Ascending aorta (tissue), 2 donors: ENCODE results near the gene DCC. TPM values are rescaled to one million over a fixed set of nuclear protein-coding genes. Genes with fewer than 3 reads are reported as not detected.

Experiments
- DNase-seq, 2 donors: peaks; one replicate each; pipeline ENCODE4 v3.0.0-alpha.2; 2019; ENCODE audit warnings: low spot score in 2 of 2
- H3K27ac ChIP-seq, 2 donors: fragments of 200-600 bp; sonication (generic); one replicate each; pipeline ENCODE4 v1.5.1; 2016 to 2017; ENCODE audit warnings: mild to moderate bottlenecking in 1 of 2
- H3K27me3 ChIP-seq: fragments of 200-600 bp; sonication (generic); one replicate; pipeline ENCODE4 v1.5.1; 2017
- H3K36me3 ChIP-seq, 2 donors: fragments of 200-600 bp; sonication (generic); one replicate each; pipeline ENCODE4 v1.5.1; 2016
- H3K4me1 ChIP-seq, 2 donors: fragments of 200-600 bp; sonication (generic); one replicate each; pipeline ENCODE4 v1.5.1; 2016 to 2017; ENCODE audit warnings: mild to moderate bottlenecking in 1 of 2
- H3K4me3 ChIP-seq, 2 donors: fragments of 200-600 bp; sonication (generic); one replicate each; pipeline ENCODE4 v1.5.1; 2016 to 2017; ENCODE audit warnings: mild to moderate bottlenecking in 1 of 2
- H3K9me3 ChIP-seq, 2 donors: fragments of 200-600 bp; sonication (generic); one replicate each; pipeline ENCODE4 v1.5.1; 2016
- CTCF ChIP-seq, 3 experiments: fragments of 200-600 bp in 2 of 3; fragments of 450-650 bp in 1 of 3; sonication (generic) in 2 of 3; IDR thresholded peaks; one replicate each; pipeline ENCODE4 v1.5.1; 2016 to 2019; ENCODE audit warnings: antibody characterized with exemption in 3 of 3, mild to moderate bottlenecking in 1 of 3, moderate library complexity in 1 of 3
- intact Hi-C: fragments of 100-400 bp; cut with DNase I; formaldehyde crosslinking; loops from one replicate; pipeline ENCODE4 v1.15.1; 2023
- total RNA-seq: library from RNA; depleted of rRNA; stranded (reverse); fragments of >200 nt; gene quantifications from one replicate; pipeline ENCODE4 v1.1.0, GENCODE V29; 2016

DCC gene
- total RNA-seq, 1 donor from 2014 or later, result not detected

DNA sequence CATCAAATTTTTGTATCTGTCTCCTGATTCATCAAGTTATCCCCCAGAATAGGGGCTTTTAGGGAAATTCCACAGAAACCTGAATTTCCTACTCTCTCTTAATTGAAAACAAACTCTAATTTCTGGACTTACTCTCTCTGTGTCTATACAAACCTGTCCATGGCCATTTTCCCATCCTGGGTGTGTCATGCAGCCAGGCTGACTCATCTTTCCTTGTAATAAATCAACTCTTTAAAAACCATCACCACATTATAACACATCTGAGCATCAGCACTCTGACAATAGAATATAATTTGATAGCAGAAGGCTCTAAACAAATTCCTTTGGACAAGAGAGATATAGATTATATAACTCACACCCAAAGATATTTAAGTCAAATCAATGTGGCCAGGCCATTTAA is 610.2 kb downstream of the DCC start:
- no peaks in the 10 kb centered on the region for H3K36me3 ChIP-seq
- no peaks in the 10 kb centered on the region for H3K9me3 ChIP-seq
- DNase-seq, result no peak
- intact Hi-C loops, result no loop called here
- H3K27me3 ChIP-seq, result no peaks in the 10 kb centered on the region
- H3K4me1 ChIP-seq, result no peaks in the 10 kb centered on the region
- no peak overlapping the region for H3K4me3 ChIP-seq
- no peak for TF ChIP-seq CTCF (IDR thresholded peaks at IDR 0.05)
- H3K27ac ChIP-seq, result no peak overlapping the region

GRCh38 chr18:52953387-52953786 is 613.4 kb downstream of the DCC start:
- no peak overlapping the region for H3K27ac ChIP-seq
- H3K36me3 ChIP-seq, result no peaks in the 10 kb centered on the region
- no peak for DNase-seq
- H3K27me3 ChIP-seq, result no peaks in the 10 kb centered on the region
- H3K4me1 ChIP-seq, result no peaks in the 10 kb centered on the region
- H3K4me3 ChIP-seq, result no peak overlapping the region
- no peaks in the 10 kb centered on the region for H3K9me3 ChIP-seq
- intact Hi-C loops, result no loop called here
- no peak for TF ChIP-seq CTCF (IDR thresholded peaks at IDR 0.05)

DNA sequence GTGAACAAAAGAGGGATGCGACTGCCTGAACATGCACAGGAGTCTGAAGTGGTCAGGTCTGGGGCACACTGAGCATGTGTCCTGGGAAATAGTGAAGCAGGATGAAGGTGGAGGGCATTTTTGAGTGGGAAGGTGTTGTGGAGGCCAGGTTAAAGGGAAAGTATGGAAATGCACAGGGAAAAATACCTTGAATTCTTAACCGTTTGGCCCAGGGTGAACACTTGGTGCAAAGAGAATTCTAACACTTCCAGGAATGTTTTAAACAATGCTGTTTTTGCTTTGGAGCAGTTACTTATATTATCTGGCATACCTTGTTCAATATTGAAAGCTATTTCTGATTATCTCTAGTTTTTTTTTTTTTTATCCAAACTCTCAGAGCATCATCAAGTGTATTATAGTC is 623.5 kb downstream of the DCC start:
- no peaks in the 10 kb centered on the region for H3K4me1 ChIP-seq

DNA sequence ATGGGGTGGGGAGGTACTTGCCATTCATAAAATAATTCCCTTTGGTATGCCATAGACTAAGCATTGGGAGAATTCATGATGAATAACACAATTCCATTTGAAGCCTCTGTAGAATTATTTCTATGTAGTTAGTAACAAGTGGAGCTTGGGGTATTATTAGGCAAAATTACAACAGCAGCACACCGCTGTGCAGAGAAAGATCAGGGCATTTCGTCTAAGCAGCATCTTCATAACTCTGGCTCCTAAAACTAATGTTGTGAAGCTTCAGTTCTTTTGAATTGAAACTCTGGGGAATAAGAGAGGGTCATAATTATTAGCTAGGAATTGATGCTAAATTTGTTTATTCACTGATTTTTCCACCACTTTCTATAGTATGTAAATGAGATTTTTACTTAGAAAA is 630.7 kb downstream of the DCC start:
- no peaks in the 10 kb centered on the region for H3K27me3 ChIP-seq
- H3K36me3 ChIP-seq, result no peaks in the 10 kb centered on the region
- TF ChIP-seq CTCF (IDR thresholded peaks at IDR 0.05), result no peak
- H3K4me3 ChIP-seq, result no peak overlapping the region
- no peak for DNase-seq
- no peaks in the 10 kb centered on the region for H3K4me1 ChIP-seq
- no peaks in the 10 kb centered on the region for H3K9me3 ChIP-seq
- intact Hi-C loops, result no loop called here
- H3K27ac ChIP-seq, result no peak overlapping the region

More for the DNA sequence above, 623.5 kb downstream of the DCC start:
- Histone ChIP-seq H3K4me3 (no peak overlapping the region), H3K9me3 (no peaks in the 10 kb centered on the region), H3K36me3 (no peaks in the 10 kb centered on the region), H3K27me3 (no peaks in the 10 kb centered on the region), H3K27ac (no peak overlapping the region)
- no peak for TF ChIP-seq CTCF (IDR thresholded peaks at IDR 0.05)
- intact Hi-C loops, result no loop called here
- no peak for DNase-seq

DNA sequence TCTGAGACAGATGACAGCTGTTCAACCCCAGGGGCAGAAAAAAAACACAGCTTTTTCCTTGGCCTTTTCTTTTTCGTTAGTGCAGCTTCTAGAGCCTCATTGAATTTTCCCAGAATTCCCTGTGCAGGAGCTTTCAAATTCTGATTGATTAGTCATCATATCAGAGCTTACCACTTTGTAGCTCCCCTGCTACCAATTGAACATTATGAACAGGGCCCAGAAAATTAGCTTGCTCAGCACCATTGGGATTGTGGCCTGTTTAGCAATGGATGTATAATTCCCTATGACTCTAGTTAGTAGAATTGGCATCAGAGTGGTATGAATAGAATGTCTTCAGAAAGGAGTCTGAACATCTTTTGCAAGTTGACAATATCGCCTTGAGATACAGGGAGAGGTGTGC is 631.1 kb downstream of the DCC start:
- no peak overlapping the region for H3K4me3 ChIP-seq
- intact Hi-C loops, result no loop called here
- DNase-seq, result no peak
- no peaks in the 10 kb centered on the region for H3K27me3 ChIP-seq
- no peaks in the 10 kb centered on the region for H3K9me3 ChIP-seq
- H3K27ac ChIP-seq, result no peak overlapping the region
- H3K36me3 ChIP-seq, result no peaks in the 10 kb centered on the region
- no peak for TF ChIP-seq CTCF (IDR thresholded peaks at IDR 0.05)
- H3K4me1 ChIP-seq, result no peaks in the 10 kb centered on the region

GRCh38 chr18:52979892-52980291 is 639.9 kb downstream of the DCC start:
- Histone ChIP-seq H3K27me3 (no peaks in the 10 kb centered on the region), H3K36me3 (no peaks in the 10 kb centered on the region), H3K4me3 (no peak overlapping the region), H3K4me1 (no peaks in the 10 kb centered on the region), H3K27ac (no peak overlapping the region), H3K9me3 (no peaks in the 10 kb centered on the region)
- TF ChIP-seq CTCF (IDR thresholded peaks at IDR 0.05), result no peak
- intact Hi-C loops, result no loop called here
- DNase-seq, result no peak
